GM10248 (cell line): ENCODE data around the gene MAP3K1.
"Not testable (repeated sequence)": the region's sequence is repeated elsewhere in the genome, so short reads cannot be mapped to it uniquely, and the experiment has no call there.

Source experiments
- CTCF ChIA-PET: fragments of 300-600 bp; sonication (Branson Sonifier 250); formaldehyde crosslinking; extraction: SDS; loops from one replicate; lab custom pipeline; 2021; ENCODE audit warnings: antibody characterized with exemption; lab: Yijun Ruan, JAX
- POLR2A ChIA-PET: fragments of 350-650 bp; sonication (Branson Sonifier 250); formaldehyde crosslinking; extraction: SDS; loops from one replicate; lab custom pipeline; 2020; ENCODE audit warnings: antibody characterized with exemption; lab: Yijun Ruan, JAX
- DNase-seq: peaks from one replicate; pipeline ENCODE4 v3.0.0; 2012; ENCODE audit errors: extremely low spot score
- CTCF ChIP-seq: IDR thresholded peaks from 2 replicates; pipeline ENCODE4 v1.5.1; 2012; ENCODE audit warnings: mild to moderate bottlenecking, low read depth; ENCODE audit errors: extremely low read depth, missing control alignments, control extremely low read depth

Gene MAP3K1

GRCh38 chr5:56818450-56819037 is 3.2 kb downstream of the MAP3K1 start:
- DNase-seq, result no peak
- POLR2A ChIA-PET, result no interaction called here
- no peak for TF ChIP-seq CTCF
- CTCF ChIA-PET, result interaction anchor here (1.3 to 1.6 kb wide), 2 partner anchors 9 to 10 kb away, joined by 3 to 5 read pairs; no protein-coding TSS in a partner anchor

- ChIA-PET POLR2A (no interaction called here), CTCF (interaction anchor here (1.3 to 1.6 kb wide), 2 partner anchors 8 to 9 kb away, joined by 3 to 5 read pairs; no protein-coding TSS in a partner anchor)
- TF ChIP-seq CTCF, result no peak
- no peak for DNase-seq
Observed at GRCh38 chr5:56819060-56819881, 3.9 kb downstream of the MAP3K1 start.

- DNase-seq, POLR2A ChIA-PET, CTCF ChIA-PET: not testable (repeated sequence)
Observed at GRCh38 chr5:56821868-56822267, 6.5 kb downstream of the MAP3K1 start.

GRCh38 chr5:56822981-56823380 is 7.6 kb downstream of the MAP3K1 start:
- no peak for DNase-seq
- ChIA-PET POLR2A (no interaction called here), CTCF (interaction anchor here (1.1 to 7.7 kb wide), 2 partner anchors 11 to 15 kb away, joined by 4 to 63 read pairs; no protein-coding TSS in a partner anchor)
- no peak for TF ChIP-seq CTCF

- CTCF ChIA-PET, result interaction anchor here (0.7 to 7.7 kb wide), 2 partner anchors 14 to 886 kb away, joined by 3 to 63 read pairs; no protein-coding TSS in a partner anchor
Observed at GRCh38 chr5:56824019-56824418, 8.7 kb downstream of the MAP3K1 start.

GRCh38 chr5:56825222-56825824 is 10.0 kb downstream of the MAP3K1 start:
- DNase-seq, result no peak
- POLR2A ChIA-PET, result no interaction called here
- CTCF ChIA-PET, result interaction anchor here (1.5 to 7.7 kb wide), 2 partner anchors 10 to 13 kb away, joined by 5 to 63 read pairs; no protein-coding TSS in a partner anchor
- TF ChIP-seq CTCF, result no peak

More at GRCh38 chr5:56824019-56824418, 8.7 kb downstream of the MAP3K1 start:
- POLR2A ChIA-PET, result no interaction called here
- TF ChIP-seq CTCF, result no peak
- DNase-seq, result no peak
